CD1c-positive myeloid dendritic cell (primary cell): ENCODE data around the gene SOCS6.
A peak's percentile ranks its signal among the peaks of the same experiment; 100 is the strongest.
"Not testable (repeated sequence)": the region's sequence is repeated elsewhere in the genome, so short reads cannot be mapped to it uniquely, and the experiment has no call there.

ENCODE experiments used
- DNase-seq: peaks from one replicate; pipeline ENCODE4 v3.0.0-alpha.2; 2016; ENCODE audit errors: extremely low spot score

The SOCS6 gene, protein sequence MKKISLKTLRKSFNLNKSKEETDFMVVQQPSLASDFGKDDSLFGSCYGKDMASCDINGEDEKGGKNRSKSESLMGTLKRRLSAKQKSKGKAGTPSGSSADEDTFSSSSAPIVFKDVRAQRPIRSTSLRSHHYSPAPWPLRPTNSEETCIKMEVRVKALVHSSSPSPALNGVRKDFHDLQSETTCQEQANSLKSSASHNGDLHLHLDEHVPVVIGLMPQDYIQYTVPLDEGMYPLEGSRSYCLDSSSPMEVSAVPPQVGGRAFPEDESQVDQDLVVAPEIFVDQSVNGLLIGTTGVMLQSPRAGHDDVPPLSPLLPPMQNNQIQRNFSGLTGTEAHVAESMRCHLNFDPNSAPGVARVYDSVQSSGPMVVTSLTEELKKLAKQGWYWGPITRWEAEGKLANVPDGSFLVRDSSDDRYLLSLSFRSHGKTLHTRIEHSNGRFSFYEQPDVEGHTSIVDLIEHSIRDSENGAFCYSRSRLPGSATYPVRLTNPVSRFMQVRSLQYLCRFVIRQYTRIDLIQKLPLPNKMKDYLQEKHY

DNA sequence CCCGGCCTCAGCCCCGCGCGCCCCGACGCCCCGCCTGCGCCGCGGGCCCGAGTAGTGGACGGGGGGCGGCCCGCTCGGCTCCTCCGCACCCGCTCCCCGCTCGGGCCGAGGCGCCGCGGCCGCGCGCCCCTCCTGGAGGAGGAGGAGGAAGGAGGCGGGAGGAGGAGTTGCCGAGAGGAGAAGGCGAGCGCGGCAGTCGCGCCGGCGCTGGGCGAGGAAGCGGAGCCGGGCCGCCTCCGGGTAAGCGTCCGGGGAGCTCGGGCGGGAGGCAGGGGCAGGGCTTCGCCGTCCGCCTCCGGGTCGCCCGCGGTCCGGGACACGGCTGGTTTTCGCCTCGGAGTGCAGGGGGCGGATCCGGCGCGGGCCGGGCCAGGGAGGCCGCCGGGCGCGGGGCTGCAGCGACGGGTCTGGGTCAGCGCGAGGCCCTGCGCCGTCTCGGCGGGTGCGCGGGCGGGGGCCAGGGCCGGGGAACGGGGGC lies at the start of gene SOCS6:
Gene SOCS6, plus strand, starts transcription at position 195 of the 478 bp plus-strand sequence. CDS start 35,624 bp downstream, outside the sequence.
- peak; percentile 78 for DNase-seq

DNA sequence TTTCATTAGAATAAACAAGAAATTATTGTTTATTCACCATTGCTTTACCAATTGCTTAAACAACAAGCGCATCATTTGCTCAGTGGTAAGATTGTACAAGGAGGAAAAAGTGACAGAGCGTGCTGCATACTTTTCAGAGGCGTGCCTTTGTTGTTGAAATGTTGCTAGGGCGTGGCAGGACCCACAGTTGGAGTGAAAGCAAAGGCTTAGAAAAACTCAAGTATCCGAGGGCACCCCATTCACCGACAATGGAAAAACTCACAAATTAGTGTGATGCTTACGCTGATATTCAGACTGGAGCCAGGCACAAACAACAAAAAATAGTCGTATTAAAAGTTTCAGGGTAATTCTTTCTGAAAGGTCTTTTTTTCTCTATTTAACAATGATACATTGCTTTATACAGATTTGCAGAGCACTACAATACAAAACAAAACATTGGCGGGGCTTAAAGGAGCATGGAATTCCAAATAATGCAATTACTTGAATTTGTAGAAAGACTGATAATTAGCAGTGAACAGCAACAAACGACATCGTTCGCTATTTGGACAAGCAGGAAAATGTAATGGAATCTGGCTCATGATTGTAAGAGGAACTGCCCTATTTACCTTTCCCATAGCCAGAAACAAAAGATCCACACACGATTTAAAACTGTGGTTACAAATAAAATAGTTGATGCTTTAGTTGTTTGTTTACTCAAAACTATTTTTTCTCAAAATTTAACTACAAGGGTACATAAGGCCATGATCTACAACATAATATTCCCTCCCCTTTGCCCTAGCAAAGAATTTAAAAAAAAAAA lies 45.5 kb upstream of the SOCS6 start:
- no peak for DNase-seq

DNA sequence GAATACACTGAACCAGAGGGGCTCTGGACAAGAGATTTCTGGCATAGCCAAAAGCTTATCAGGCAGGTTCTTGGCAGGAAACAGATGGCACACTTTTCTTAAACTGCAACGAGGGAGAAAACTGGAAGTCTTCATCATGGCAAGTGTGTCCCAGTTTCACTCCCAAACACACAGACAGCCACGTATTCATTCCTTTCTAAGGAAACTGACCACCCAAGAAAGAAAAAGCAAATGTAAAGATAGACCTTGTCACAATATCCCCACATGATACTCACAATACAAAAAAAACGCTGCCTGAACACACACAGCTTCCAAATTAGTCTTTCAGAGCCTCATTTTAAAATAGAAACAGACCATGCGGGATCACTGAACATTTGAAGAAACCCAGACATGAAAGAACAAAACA lies 42.8 kb upstream of the SOCS6 start:
- DNase-seq: no peak

GRCh38 chr18:70249118-70249517 lies 39.7 kb upstream of the SOCS6 start:
- DNase-seq: no peak

DNA sequence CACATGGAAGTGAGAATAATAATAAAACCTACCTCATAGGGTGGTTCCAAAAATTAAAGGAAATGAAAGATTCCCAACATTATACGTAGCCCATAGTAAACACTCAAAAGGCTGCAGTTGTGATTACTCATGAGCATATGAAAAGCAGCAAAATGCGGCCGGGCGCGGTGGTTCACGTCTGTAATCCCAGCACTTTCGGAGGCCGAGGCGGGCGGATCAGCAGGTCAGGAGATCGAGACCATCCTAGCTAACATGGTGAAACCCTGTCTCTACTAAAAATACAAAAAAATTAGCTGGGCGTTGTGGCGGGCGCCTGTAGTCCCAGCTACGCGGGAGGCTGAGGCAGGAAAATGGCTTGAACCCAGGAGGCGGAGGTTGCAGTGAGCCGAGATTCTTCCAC lies 39.0 kb upstream of the SOCS6 start:
- DNase-seq: not testable (repeated sequence)

- DNase-seq: no peak
Observed at GRCh38 chr18:70250781-70251180, 38.1 kb upstream of the SOCS6 start.

DNA sequence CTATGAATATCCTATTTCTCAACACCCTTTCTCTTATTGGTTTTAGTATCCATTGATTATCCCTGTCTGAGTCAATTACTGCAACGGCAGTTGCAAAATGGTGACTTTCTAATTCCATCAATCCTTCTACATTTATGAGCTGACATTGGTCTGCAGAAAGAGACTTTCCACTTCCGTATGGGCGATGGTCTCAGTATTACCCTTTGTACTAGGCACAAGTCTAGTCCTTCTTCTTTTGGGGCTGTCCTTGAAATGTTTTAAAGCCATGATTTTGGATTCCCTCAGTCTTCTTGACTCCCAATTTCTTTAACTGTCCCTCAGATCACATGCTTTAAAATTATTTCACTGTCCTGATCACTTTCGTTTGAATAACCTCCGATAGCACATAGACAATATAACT lies 32.7 kb upstream of the SOCS6 start:
- no peak for DNase-seq

DNA sequence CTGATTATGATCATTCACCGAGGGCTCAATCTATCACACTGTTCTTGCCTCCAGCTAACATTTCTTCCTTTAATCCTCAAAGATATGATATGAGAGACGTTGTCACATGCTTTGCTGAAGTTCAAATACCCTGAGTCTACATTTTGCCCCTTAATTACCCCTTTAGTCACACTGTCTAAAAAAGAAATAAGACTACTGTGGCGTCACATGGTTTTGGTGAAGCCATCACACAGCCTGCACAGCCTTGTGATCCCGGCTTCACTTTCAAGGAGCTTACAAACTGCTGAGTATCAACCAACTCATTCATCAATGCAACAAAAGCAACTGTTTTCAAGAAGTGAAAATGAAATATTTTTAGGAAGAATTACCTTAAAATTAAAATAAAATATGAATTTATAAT lies 31.9 kb upstream of the SOCS6 start:
- no peak for DNase-seq

GRCh38 chr18:70258243-70258642 lies 30.6 kb upstream of the SOCS6 start:
- no peak for DNase-seq

- no peak for DNase-seq
Observed at GRCh38 chr18:70260683-70261082, 28.2 kb upstream of the SOCS6 start.

- no peak for DNase-seq
Observed at GRCh38 chr18:70261141-70261788, 27.6 kb upstream of the SOCS6 start.

DNA sequence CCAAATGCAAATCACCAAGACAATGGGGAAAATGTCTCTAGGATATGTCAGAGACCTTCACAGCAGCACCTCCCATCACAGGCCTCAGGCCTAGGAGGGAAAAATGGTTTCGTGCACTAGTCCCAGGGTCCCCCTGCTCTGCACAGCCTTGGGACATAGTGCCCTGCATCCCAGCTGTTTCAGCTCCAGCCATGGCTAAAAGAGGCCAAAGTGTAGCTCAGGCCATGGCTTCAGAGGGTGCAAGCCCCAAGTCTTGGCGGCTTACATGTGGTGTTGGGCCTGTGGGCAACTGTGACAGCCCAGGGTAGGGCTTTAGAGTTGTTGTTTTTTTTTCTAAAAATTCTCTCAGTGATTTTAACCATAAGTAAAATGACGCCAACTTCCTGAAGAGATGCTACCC lies 25.5 kb upstream of the SOCS6 start:
- DNase-seq: no peak

DNA sequence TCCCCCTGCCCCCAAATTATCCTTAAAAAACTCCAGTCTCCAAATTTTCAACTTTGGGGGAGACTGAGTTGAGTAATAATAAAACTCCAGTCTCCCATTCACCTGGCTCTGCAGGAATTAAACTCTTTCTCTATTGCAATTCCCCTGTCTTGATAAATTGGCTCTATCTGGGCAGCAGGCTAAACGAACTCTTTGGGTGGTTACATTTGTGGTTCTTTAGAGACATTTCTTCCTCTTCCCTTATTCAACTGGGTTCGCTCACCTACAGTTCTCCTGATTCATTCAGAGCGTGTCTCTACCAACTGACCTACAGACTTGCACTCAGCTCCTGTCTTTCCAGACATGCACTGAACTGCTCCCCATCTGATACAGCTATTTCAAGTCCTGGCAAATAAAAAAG lies 17.1 kb upstream of the SOCS6 start:
- DNase-seq: no peak

GRCh38 chr18:70273021-70273420 lies 15.8 kb upstream of the SOCS6 start:
- no peak for DNase-seq

GRCh38 chr18:70276416-70277191 lies 12.2 kb upstream of the SOCS6 start:
- no peak for DNase-seq

GRCh38 chr18:70279470-70279869 lies 9.4 kb upstream of the SOCS6 start:
- no peak for DNase-seq

- DNase-seq: peak; percentile 5
Observed at GRCh38 chr18:70280007-70280925, 8.6 kb upstream of the SOCS6 start.

- peak; percentile 82 for DNase-seq
Observed at GRCh38 chr18:70284976-70285620, 3.7 kb upstream of the SOCS6 start.

DNA sequence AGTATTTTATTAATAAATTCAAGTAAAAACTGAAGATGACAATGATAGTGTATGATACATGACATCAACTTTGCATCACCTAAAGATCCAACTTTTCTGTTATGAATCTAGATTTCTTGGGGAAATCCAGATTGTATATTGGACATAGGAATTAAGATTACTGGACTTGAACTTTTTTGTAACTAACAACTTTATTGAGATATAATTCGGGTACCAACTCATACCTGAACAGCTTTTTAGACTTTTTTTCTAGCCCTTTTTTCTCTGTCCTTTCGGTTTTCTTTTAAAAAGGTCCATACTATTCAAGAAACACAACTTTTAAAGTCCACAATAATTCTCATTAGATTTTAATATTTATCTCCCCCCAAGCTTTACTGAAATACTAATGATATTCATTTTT lies 1.1 kb upstream of the SOCS6 start:
- DNase-seq: no peak
